ENCODE results near the gene TTC39C.

The TTC39C gene

GRCh38 chr18:24014062-24014985 is at the start of gene TTC39C:
TSS of gene TTC39C (plus strand) at chr18:24014754. CDS start at chr18:24014872, 118 bp downstream.
- DNase-seq: peak; percentile 63

- DNase-seq: no peak
Observed at GRCh38 chr18:23966909-23967308, 47.6 kb upstream of the TTC39C start.

GRCh38 chr18:23967321-23968089 is 47.0 kb upstream of the TTC39C start:
- no peak for DNase-seq

- no peak for DNase-seq
Observed at GRCh38 chr18:23968638-23969604, 45.6 kb upstream of the TTC39C start.

GRCh38 chr18:23969664-23970063 is 44.9 kb upstream of the TTC39C start:
- no peak for DNase-seq

GRCh38 chr18:23970161-23971096 is 44.1 kb upstream of the TTC39C start:
- no peak for DNase-seq

GRCh38 chr18:23971097-23971440 is 43.5 kb upstream of the TTC39C start:
- no peak for DNase-seq

GRCh38 chr18:23971666-23972230 is 42.8 kb upstream of the TTC39C start:
- no peak for DNase-seq

GRCh38 chr18:23972453-23972852 is 42.1 kb upstream of the TTC39C start:
- DNase-seq: no peak

- DNase-seq: no peak
Observed at GRCh38 chr18:23977103-23977502, 37.5 kb upstream of the TTC39C start.

GRCh38 chr18:23977719-23978483 is 36.7 kb upstream of the TTC39C start:
- no peak for DNase-seq

- DNase-seq: no peak
Observed at GRCh38 chr18:23981369-23981980, 33.1 kb upstream of the TTC39C start.

- DNase-seq: no peak
Observed at GRCh38 chr18:23982155-23983079, 32.1 kb upstream of the TTC39C start.

GRCh38 chr18:23983112-23983511 is 31.4 kb upstream of the TTC39C start:
- DNase-seq: no peak

- no peak for DNase-seq
Observed at GRCh38 chr18:23986600-23987359, 27.8 kb upstream of the TTC39C start.

- no peak for DNase-seq
Observed at GRCh38 chr18:23990474-23991410, 23.8 kb upstream of the TTC39C start.
